GM19452 (cell line): ENCODE data around the gene SLC5A10.

ENCODE experiments used
- ATAC-seq: cut with Tn5 transposase; IDR thresholded peaks from one replicate; pipeline ENCODE4 v1.9.1; 2021; ENCODE audit not compliant: unreplicated experiment

Gene SLC5A10

GRCh38 chr17:19000531-19001325, 48.8 kb downstream of the SLC5A10 start:
- ATAC-seq, result no peak

- no peak for ATAC-seq
These were observed 50.1 kb downstream of the SLC5A10 start for GRCh38 chr17:19001907-19002590.

GRCh38 chr17:19002805-19003542, 51.0 kb downstream of the SLC5A10 start:
- no peak for ATAC-seq

GRCh38 chr17:19003543-19004420, 51.8 kb downstream of the SLC5A10 start:
- no peak for ATAC-seq

- peak; percentile 65 for ATAC-seq
These were observed 52.6 kb downstream of the SLC5A10 start, which contains the start of gene FAM83G for GRCh38 chr17:19004421-19005136. FAM83G (minus strand) TSS chr17:19004764; CDS start chr17:19004041, 723 bp downstream.

- ATAC-seq, result no peak
These were observed 53.3 kb downstream of the SLC5A10 start for GRCh38 chr17:19005137-19005773.

GRCh38 chr17:19005789-19006430, 53.9 kb downstream of the SLC5A10 start:
- no peak for ATAC-seq

- no peak for ATAC-seq
These were observed 54.7 kb downstream of the SLC5A10 start for GRCh38 chr17:19006698-19007097.

- no peak for ATAC-seq
These were observed 58.0 kb downstream of the SLC5A10 start for GRCh38 chr17:19009970-19010369.

- ATAC-seq, result no peak
These were observed 59.0 kb downstream of the SLC5A10 start for GRCh38 chr17:19010729-19011505.

GRCh38 chr17:19011581-19011980, 59.6 kb downstream of the SLC5A10 start:
- no peak for ATAC-seq

GRCh38 chr17:19012171-19013080, 60.5 kb downstream of the SLC5A10 start:
- ATAC-seq, result no peak

GRCh38 chr17:19013226-19013625, 61.3 kb downstream of the SLC5A10 start:
- no peak for ATAC-seq

GRCh38 chr17:19013806-19014627, 62.1 kb downstream of the SLC5A10 start:
- no peak for ATAC-seq

GRCh38 chr17:19014628-19015215, 62.8 kb downstream of the SLC5A10 start:
- no peak for ATAC-seq

- no peak for ATAC-seq
These were observed 63.5 kb downstream of the SLC5A10 start for GRCh38 chr17:19015428-19015827.
